CD14-positive monocyte (primary cell): ENCODE data around the gene SRCIN1. TPM values are rescaled to one million over a fixed set of nuclear protein-coding genes. Genes with fewer than 3 reads are reported as not detected.
"Not testable (repeated sequence)": the region's sequence is repeated elsewhere in the genome, so short reads cannot be mapped to it uniquely, and the experiment has no call there.

Experiments used
- DNase-seq, 3 donors: peaks; one replicate each; pipeline ENCODE4 v3.0.0-alpha.2; 2011 to 2022
- H2AFZ ChIP-seq: 2 replicates; pipeline ENCODE4 v1.6.0; 2012; ENCODE audit warnings: mild to moderate bottlenecking, low read depth, low read length, inconsistent platforms; ENCODE audit not compliant: insufficient read depth, poor library complexity, severe bottlenecking
- H3K27ac ChIP-seq, 2 donors: 1 replicate in 1 of 2; 2 replicates in 1 of 2; pipeline ENCODE4 v1.5.1; 2012 to 2013; ENCODE audit warnings: low read length in 2 of 2, control low read depth in 1 of 2, inconsistent platforms in 1 of 2, low read depth in 1 of 2, mild to moderate bottlenecking in 1 of 2
- H3K27me3 ChIP-seq, 2 donors: one replicate each; pipeline versions ENCODE4 v1.6.0 to v1.6.1; 2011 to 2013; ENCODE audit warnings: low read length in 2 of 2; ENCODE audit not compliant: control insufficient read depth in 2 of 2, insufficient read depth in 2 of 2
- H3K36me3 ChIP-seq, 2 donors: replicated peaks in 1 of 2; 1 replicate in 1 of 2; 2 replicates in 1 of 2; pipeline versions ENCODE4 v1.5.1 to v1.6.1; 2012 to 2013; ENCODE audit warnings: low read length in 2 of 2, control low read depth in 1 of 2, inconsistent platforms in 1 of 2, mild to moderate bottlenecking in 1 of 2; ENCODE audit not compliant: insufficient read depth in 2 of 2, control insufficient read depth in 1 of 2
- H3K4me1 ChIP-seq, 2 donors: 1 replicate in 1 of 2; 2 replicates in 1 of 2; pipeline versions ENCODE4 v1.5.1 to v1.6.1; 2012 to 2013; ENCODE audit warnings: low read length in 2 of 2, control low read depth in 1 of 2, inconsistent platforms in 1 of 2, mild to moderate bottlenecking in 1 of 2, moderate library complexity in 1 of 2; ENCODE audit not compliant: insufficient read depth in 2 of 2, control insufficient read depth in 1 of 2
- H3K4me2 ChIP-seq: replicated peaks from 2 replicates; pipeline ENCODE3; 2012; ENCODE audit warnings: low read length, moderate library complexity, mild to moderate bottlenecking; ENCODE audit not compliant: poor library complexity, severe bottlenecking; ENCODE audit errors: extremely low read depth
- H3K4me3 ChIP-seq, 3 experiments: fragments of 200-600 bp in 1 of 3; sonication (generic) in 1 of 3; replicated peaks in 1 of 3; 1 replicate in 2 of 3; 2 replicates in 1 of 3; pipeline ENCODE4 v1.5.1; 2011 to 2013; ENCODE audit warnings: low read length in 3 of 3, mild to moderate bottlenecking in 3 of 3, control low read depth in 2 of 3, low read depth in 2 of 3, inconsistent platforms in 1 of 3, moderate library complexity in 1 of 3
- H3K79me2 ChIP-seq: 2 replicates; pipeline ENCODE4 v1.6.0; 2012; ENCODE audit warnings: mild to moderate bottlenecking, control low read depth, inconsistent platforms, low read length, moderate library complexity; ENCODE audit not compliant: insufficient read depth
- H3K9ac ChIP-seq: 2 replicates; pipeline ENCODE4 v1.6.0; 2017; ENCODE audit warnings: low read length, mild to moderate bottlenecking; ENCODE audit not compliant: insufficient read depth, poor library complexity, severe bottlenecking
- H3K9me3 ChIP-seq, 2 donors: replicated peaks in 1 of 2; 1 replicate in 1 of 2; 2 replicates in 1 of 2; pipeline versions ENCODE4 v1.5.1 to v1.6.1; 2012 to 2013; ENCODE audit warnings: low read length in 2 of 2, control low read depth in 1 of 2; ENCODE audit not compliant: control insufficient read depth in 1 of 2, insufficient read depth in 1 of 2
- H4K20me1 ChIP-seq: 2 replicates; pipeline ENCODE4 v1.6.0; 2012; ENCODE audit warnings: mild to moderate bottlenecking, low read length, control low read depth, moderate library complexity; ENCODE audit not compliant: insufficient read depth
- H3K27ac Mint-ChIP-seq, 7 donors: one replicate each; pipeline ENCODE4 v1.8.0; 2020; ENCODE audit warnings: mild to moderate bottlenecking in 7 of 7, mixed read lengths in 7 of 7, moderate library complexity in 6 of 7, inconsistent platforms in 2 of 7
- H3K27me3 Mint-ChIP-seq, 3 donors: one replicate each; pipeline ENCODE4 v1.8.0; 2021 to 2022; ENCODE audit warnings: low read depth in 3 of 3, mild to moderate bottlenecking in 3 of 3, mixed read lengths in 3 of 3, moderate library complexity in 3 of 3, inconsistent platforms in 1 of 3
- H3K36me3 Mint-ChIP-seq, 2 donors: one replicate each; pipeline ENCODE4 v1.8.0; 2020; ENCODE audit warnings: mixed read lengths in 2 of 2, inconsistent platforms in 1 of 2, mild to moderate bottlenecking in 1 of 2
- H3K4me1 Mint-ChIP-seq: one replicate; pipeline ENCODE4 v1.8.0; 2020; ENCODE audit warnings: mild to moderate bottlenecking, mixed read lengths
- H3K4me3 Mint-ChIP-seq, 2 donors: one replicate each; pipeline ENCODE4 v1.8.0; 2020; ENCODE audit warnings: mild to moderate bottlenecking in 2 of 2, mixed read lengths in 2 of 2, moderate library complexity in 1 of 2
- H3K9me3 Mint-ChIP-seq, 7 donors: one replicate each; pipeline ENCODE4 v1.8.0; 2020 to 2022; ENCODE audit warnings: mixed read lengths in 7 of 7, mild to moderate bottlenecking in 6 of 7, moderate library complexity in 6 of 7, inconsistent platforms in 2 of 7
- WGBS: methylation state at CpG from one replicate; pipeline ENCODE4 v1.1.5; 2013; ENCODE audit warnings: missing lambda C conversion rate; ENCODE audit not compliant: insufficient coverage; 5-methylcytosine and 5-hydroxymethylcytosine counted together
- intact Hi-C, 2 donors: fragments of 100-400 bp; cut with micrococcal nuclease; formaldehyde crosslinking; loops; one replicate each; pipeline versions ENCODE4 v1.15.0 to v1.15.1; 2023
- polyA plus RNA-seq, 3 donors: library from polyadenylated mRNA; depleted of rRNA in 1 of 3; unstranded in 2 of 3; stranded (reverse) in 1 of 3; fragments of 300-500 nt in 2 of 3; fragments of >200 nt in 1 of 3; fragmentation: Illumina TruSeq in 2 of 3; gene quantifications; 1 replicate in 2 of 3; 2 replicates in 1 of 3; pipeline ENCODE4 v1.2.3, GENCODE V29; 2012 to 2021
- TF ChIP-seq, protein P1 (sequence below): fragments of 200-600 bp; IDR thresholded peaks from one replicate; pipeline ENCODE4 v1.8.0; 2022; ENCODE audit warnings: antibody characterized with exemption, mild to moderate bottlenecking

SRCIN1 gene
- polyA plus RNA-seq, 3 donors = 0.01 TPM; not detected in 2

DNA sequence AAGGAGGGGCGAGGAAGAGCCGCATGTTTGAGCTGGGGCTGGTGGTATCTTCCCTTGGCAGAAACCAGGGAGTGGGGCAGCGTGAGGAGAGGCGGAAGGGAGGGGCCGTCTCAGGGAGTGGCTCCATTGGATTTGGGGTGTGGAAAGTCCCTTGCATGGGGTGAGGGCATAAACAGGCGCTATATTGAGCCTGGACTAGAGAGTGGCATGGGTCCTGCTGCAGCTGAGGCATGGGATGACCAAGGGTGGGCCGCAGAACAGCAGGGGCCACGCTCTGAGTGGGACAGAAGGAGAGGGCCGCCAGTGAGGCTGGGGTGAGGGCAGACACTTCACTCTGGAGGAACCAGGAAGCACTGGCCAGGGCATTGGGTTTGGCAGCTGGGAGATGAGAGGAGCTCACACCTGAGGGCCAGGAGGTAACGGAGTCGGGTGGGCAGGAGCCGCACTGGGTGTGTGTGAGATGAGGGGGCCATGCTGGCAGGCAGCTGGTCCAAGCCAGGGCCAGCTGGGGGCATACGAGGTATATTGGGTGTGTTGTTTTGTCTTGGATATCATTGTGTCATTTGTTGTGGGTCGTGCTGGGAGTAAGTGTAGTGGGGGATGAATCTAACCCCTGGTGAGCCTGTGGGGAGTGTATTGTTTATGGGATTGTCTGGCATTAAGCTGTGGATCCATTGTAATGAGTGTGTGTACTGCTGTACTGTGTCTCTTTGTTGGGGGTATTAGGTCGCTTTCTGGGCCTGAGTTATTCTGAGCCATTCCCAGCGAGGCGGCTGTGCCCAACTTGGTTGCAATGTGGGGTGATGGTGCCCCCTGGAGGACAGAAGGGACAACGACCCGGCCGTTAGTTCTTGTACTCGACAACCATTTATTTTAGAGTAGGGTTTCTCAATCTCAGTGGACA lies 121.3 kb downstream of the SRCIN1 start:
- not testable (repeated sequence) for H3K27me3 ChIP-seq, H4K20me1 ChIP-seq, H3K79me2 ChIP-seq, H3K27ac Mint-ChIP-seq, H2AFZ ChIP-seq, H3K4me2 ChIP-seq, H3K4me1 ChIP-seq, H3K9me3 ChIP-seq, H3K9me3 Mint-ChIP-seq, H3K36me3 ChIP-seq, H3K27ac ChIP-seq, H3K4me3 Mint-ChIP-seq, H3K4me1 Mint-ChIP-seq, H3K27me3 Mint-ChIP-seq, H3K4me3 ChIP-seq, H3K9ac ChIP-seq, H3K36me3 Mint-ChIP-seq
- WGBS = 61% methylated on average over 20 of the region's 21 CpGs
- intact Hi-C loops = loop anchor here (5.0 to 10.0 kb wide), 2 partner anchors 57 to 60 kb away; partner anchors contain the start of gene ARHGAP23 (in 2 of the 2)
- peak; percentile 24 to 47 (median 40) for DNase-seq
- TF ChIP-seq, protein P1, sequence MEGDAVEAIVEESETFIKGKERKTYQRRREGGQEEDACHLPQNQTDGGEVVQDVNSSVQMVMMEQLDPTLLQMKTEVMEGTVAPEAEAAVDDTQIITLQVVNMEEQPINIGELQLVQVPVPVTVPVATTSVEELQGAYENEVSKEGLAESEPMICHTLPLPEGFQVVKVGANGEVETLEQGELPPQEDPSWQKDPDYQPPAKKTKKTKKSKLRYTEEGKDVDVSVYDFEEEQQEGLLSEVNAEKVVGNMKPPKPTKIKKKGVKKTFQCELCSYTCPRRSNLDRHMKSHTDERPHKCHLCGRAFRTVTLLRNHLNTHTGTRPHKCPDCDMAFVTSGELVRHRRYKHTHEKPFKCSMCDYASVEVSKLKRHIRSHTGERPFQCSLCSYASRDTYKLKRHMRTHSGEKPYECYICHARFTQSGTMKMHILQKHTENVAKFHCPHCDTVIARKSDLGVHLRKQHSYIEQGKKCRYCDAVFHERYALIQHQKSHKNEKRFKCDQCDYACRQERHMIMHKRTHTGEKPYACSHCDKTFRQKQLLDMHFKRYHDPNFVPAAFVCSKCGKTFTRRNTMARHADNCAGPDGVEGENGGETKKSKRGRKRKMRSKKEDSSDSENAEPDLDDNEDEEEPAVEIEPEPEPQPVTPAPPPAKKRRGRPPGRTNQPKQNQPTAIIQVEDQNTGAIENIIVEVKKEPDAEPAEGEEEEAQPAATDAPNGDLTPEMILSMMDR = peak; percentile 65

DNA sequence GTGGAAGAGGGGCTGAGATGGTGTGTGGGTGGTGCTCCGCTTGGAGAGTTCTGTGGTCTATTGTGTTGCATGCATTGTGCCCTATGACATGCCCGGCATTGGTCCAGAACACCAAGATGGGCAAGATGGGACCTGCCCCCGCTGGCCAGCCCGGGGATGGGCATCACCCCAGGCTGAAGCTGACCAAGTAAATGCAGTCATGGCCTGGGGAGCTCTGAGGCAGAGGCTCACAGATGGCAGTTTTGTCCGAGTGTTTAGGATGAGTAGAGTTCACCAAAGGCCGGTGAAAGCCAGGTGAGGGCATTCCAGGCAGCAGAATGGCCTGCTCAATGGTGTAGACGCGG lies 123.1 kb downstream of the SRCIN1 start:
- not testable (repeated sequence) for H3K9me3 ChIP-seq, H3K27me3 Mint-ChIP-seq, H3K27ac ChIP-seq, H3K4me2 ChIP-seq, H3K79me2 ChIP-seq, H3K9me3 Mint-ChIP-seq, H3K4me3 ChIP-seq, H3K27me3 ChIP-seq, H3K4me1 ChIP-seq, H3K36me3 ChIP-seq, H2AFZ ChIP-seq, H3K9ac ChIP-seq, H3K4me1 Mint-ChIP-seq, H3K27ac Mint-ChIP-seq, H3K4me3 Mint-ChIP-seq, H4K20me1 ChIP-seq, DNase-seq
- peaks cover 4 to 13% of the 10 kb centered on the region in 2 donors for H3K36me3 Mint-ChIP-seq
- 100% methylated on average over 5 of the region's 8 CpGs for WGBS
- intact Hi-C loops = loop anchor here (5.0 to 10.0 kb wide), 2 partner anchors 55 to 58 kb away; partner anchors contain the start of gene ARHGAP23 (in 2 of the 2)

DNA sequence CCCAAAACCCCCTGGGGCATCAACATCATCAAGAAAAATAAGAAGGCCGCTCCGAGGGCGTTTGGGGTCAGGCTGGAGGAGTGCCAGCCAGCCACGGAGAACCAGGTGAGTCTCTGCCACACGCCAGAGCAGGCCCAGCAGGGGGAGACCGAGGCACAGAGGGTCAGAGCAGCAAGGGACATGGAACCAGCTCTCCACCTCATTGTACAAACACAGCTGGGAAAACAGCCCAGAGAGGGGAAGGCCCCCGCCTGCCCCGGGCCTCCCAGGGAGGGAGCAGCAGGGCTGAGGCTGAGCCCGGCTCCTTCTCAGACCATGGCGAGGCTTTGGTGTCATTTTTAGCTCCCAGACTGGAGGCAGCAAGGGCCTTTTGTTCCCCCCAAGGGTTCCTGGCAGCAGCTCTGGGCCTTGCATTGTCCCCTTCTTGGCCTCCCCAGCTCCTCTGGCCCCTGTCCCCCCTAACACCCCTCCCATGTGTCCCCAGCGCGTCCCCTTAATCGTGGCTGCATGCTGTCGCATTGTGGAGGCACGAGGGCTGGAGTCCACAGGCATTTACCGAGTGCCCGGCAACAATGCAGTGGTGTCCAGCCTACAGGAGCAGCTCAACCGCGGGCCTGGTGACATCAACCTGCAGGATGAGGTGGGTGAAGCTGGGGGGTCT lies 123.6 kb downstream of the SRCIN1 start:
- H3K27ac Mint-ChIP-seq, H3K4me1 Mint-ChIP-seq, H3K27ac ChIP-seq, H3K9me3 ChIP-seq, H3K9me3 Mint-ChIP-seq, H4K20me1 ChIP-seq, H3K36me3 ChIP-seq, H3K4me3 Mint-ChIP-seq, H3K4me1 ChIP-seq, H3K79me2 ChIP-seq, DNase-seq, H3K27me3 Mint-ChIP-seq, H3K9ac ChIP-seq, H3K27me3 ChIP-seq, H2AFZ ChIP-seq, H3K4me2 ChIP-seq, H3K4me3 ChIP-seq: not testable (repeated sequence)
- WGBS = 88% methylated on average over 7 of the region's 19 CpGs
- intact Hi-C loops = loop anchor here (5.0 to 10.0 kb wide), 2 partner anchors 55 to 57 kb away; partner anchors contain the start of gene ARHGAP23 (in 2 of the 2)
- H3K36me3 Mint-ChIP-seq = peaks cover 4 to 13% of the 10 kb centered on the region in 2 donors
